ENCODE data around the gene MARCHF4.

DNA sequence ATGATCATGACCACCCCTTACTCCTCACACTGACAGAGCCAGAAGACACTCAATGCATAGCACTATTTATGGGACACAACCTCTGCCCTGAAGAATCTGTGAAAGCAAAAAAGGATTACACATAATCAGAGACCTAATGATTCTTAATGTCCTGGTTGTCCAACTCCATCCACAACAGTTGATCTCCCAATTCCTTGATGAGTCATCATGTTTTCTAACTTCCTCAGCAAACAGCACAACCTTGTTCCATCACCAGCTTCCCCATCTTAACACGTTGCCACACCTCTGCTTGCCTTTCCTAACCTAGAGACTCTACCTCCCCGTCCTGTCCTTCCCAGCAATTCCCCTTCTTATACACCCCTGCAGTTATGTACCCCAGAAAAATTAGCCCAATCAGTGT, 13.2 kb upstream of the MARCHF4 start:
- TF ChIP-seq, protein P1, sequence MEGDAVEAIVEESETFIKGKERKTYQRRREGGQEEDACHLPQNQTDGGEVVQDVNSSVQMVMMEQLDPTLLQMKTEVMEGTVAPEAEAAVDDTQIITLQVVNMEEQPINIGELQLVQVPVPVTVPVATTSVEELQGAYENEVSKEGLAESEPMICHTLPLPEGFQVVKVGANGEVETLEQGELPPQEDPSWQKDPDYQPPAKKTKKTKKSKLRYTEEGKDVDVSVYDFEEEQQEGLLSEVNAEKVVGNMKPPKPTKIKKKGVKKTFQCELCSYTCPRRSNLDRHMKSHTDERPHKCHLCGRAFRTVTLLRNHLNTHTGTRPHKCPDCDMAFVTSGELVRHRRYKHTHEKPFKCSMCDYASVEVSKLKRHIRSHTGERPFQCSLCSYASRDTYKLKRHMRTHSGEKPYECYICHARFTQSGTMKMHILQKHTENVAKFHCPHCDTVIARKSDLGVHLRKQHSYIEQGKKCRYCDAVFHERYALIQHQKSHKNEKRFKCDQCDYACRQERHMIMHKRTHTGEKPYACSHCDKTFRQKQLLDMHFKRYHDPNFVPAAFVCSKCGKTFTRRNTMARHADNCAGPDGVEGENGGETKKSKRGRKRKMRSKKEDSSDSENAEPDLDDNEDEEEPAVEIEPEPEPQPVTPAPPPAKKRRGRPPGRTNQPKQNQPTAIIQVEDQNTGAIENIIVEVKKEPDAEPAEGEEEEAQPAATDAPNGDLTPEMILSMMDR (IDR thresholded peaks at IDR 0.05) = no peak
- TF ChIP-seq POLR2A (IDR thresholded peaks at IDR 0.05) = no peak

Measured in uterus (tissue), 2 donors.